H1 (cell line): ENCODE measurements around the gene NFATC1. TPM values are rescaled to one million over a fixed set of nuclear protein-coding genes. Genes with fewer than 3 reads are reported as not detected.

ENCODE experiments used
- CTCF ChIA-PET: fragments of 300-600 bp; sonication (Branson Sonifier 250); formaldehyde crosslinking; loops from one replicate; lab custom pipeline; 2021; ENCODE audit not compliant: partially characterized antibody; lab: Charles Lee
- POLR2A ChIA-PET: fragments of 300-600 bp; sonication (Branson Sonifier 250); formaldehyde crosslinking; loops from one replicate; lab custom pipeline; 2021; ENCODE audit warnings: inconsistent platforms; ENCODE audit not compliant: partially characterized antibody; lab: Charles Lee
- DNase-seq, 2 experiments: peaks; one replicate each; pipeline versions ENCODE4 v3.0.0 to v3.0.0-alpha.2; 2010 to 2022; ENCODE audit warnings: low spot score in 2 of 2, low read depth in 1 of 2, mixed read lengths in 1 of 2
- FAIRE-seq: peaks from 2 replicates; lab custom pipeline; 2011; peaks lifted over from hg19 to GRCh38; lab: Jason Lieb, UNC
- H2AFZ ChIP-seq: 2 replicates; pipeline ENCODE4 v1.8.1; 2012; ENCODE audit warnings: low read length, inconsistent platforms
- H2AK5ac ChIP-seq: 2 replicates; pipeline ENCODE4 v1.6.1; 2013; ENCODE audit warnings: low read depth, low read length
- H2BK120ac ChIP-seq: replicated peaks from 2 replicates; pipeline ENCODE3; 2013; ENCODE audit warnings: low read depth, low read length, inconsistent platforms
- H2BK12ac ChIP-seq: 2 replicates; pipeline ENCODE4 v1.6.1; 2013; ENCODE audit warnings: low read depth, low read length
- H2BK15ac ChIP-seq: 2 replicates; pipeline ENCODE4 v1.6.1; 2013; ENCODE audit warnings: low read length
- H2BK20ac ChIP-seq: 2 replicates; pipeline ENCODE4 v1.6.1; 2013; ENCODE audit warnings: low read length
- H2BK5ac ChIP-seq: 2 replicates; pipeline ENCODE4 v1.6.1; 2013; ENCODE audit warnings: low read depth, low read length
- H3K14ac ChIP-seq: 2 replicates; pipeline ENCODE4 v1.6.1; 2013; ENCODE audit warnings: inconsistent platforms; ENCODE audit not compliant: insufficient read length
- H3K18ac ChIP-seq: 2 replicates; pipeline ENCODE4 v1.6.1; 2013; ENCODE audit warnings: low read length; ENCODE audit errors: extremely low read depth
- H3K23ac ChIP-seq: 2 replicates; pipeline ENCODE4 v1.6.1; 2013; ENCODE audit warnings: inconsistent platforms; ENCODE audit not compliant: insufficient read length
- H3K23me2 ChIP-seq: 2 replicates; pipeline ENCODE4 v1.6.1; 2013; ENCODE audit warnings: low read depth, low read length
- H3K27ac ChIP-seq: 2 replicates; pipeline ENCODE4 v1.6.1; 2011; ENCODE audit warnings: low read depth, low read length, inconsistent platforms
- H3K27me3 ChIP-seq, 4 experiments: replicated peaks in 1 of 4; 1 replicate in 1 of 4; 2 replicates in 3 of 4; pipeline versions ENCODE4 v1.6.1 to v1.8.1; 2011 to 2013; ENCODE audit warnings: low read length in 3 of 4, mild to moderate bottlenecking in 3 of 4, inconsistent platforms in 2 of 4, mixed read lengths in 2 of 4, moderate library complexity in 1 of 4; ENCODE audit not compliant: control insufficient read depth in 3 of 4, insufficient read depth in 3 of 4; ENCODE audit errors: extremely low read depth in 1 of 4
- H3K36me3 ChIP-seq, 4 experiments: 2 replicates each; pipeline versions ENCODE4 v1.6.1 to v1.8.1; 2011 to 2013; ENCODE audit warnings: mild to moderate bottlenecking in 4 of 4, low read length in 3 of 4, moderate library complexity in 2 of 4, control low read depth in 1 of 4, inconsistent platforms in 1 of 4; ENCODE audit not compliant: insufficient read depth in 4 of 4, control insufficient read depth in 2 of 4
- H3K4ac ChIP-seq: replicated peaks from 2 replicates; pipeline ENCODE3; 2013; ENCODE audit warnings: low read length, low read depth, mixed read lengths, inconsistent platforms; ENCODE audit not compliant: insufficient read length
- H3K4me1 ChIP-seq, 4 experiments: replicated peaks in 1 of 4; 1 replicate in 1 of 4; 2 replicates in 3 of 4; pipeline versions ENCODE4 v1.6.1 to v1.8.1; 2011 to 2013; ENCODE audit warnings: low read length in 3 of 4, inconsistent platforms in 2 of 4, mixed read lengths in 1 of 4; ENCODE audit not compliant: insufficient read depth in 4 of 4, control insufficient read depth in 3 of 4
- H3K4me2 ChIP-seq, 2 experiments: 2 replicates each; pipeline versions ENCODE4 v1.6.1 to v1.8.1; 2011 to 2013; ENCODE audit warnings: low read depth in 2 of 2, low read length in 2 of 2, control low read depth in 1 of 2, inconsistent platforms in 1 of 2, mild to moderate bottlenecking in 1 of 2; ENCODE audit not compliant: insufficient read depth in 1 of 2
- H3K4me3 ChIP-seq, 4 experiments: fragments of 200-600, 300-600 bp in 1 of 4; sonication (generic), shearing (Covaris generic), sonication (Bioruptor Twin) in 1 of 4; 2 replicates each; pipeline versions ENCODE4 v1.5.1 to v1.8.1; 2011 to 2016; ENCODE audit warnings: low read length in 4 of 4, low read depth in 3 of 4, control low read depth in 2 of 4, inconsistent platforms in 2 of 4, mild to moderate bottlenecking in 2 of 4, mixed read lengths in 1 of 4, moderate library complexity in 1 of 4; ENCODE audit not compliant: insufficient read depth in 2 of 4; ENCODE audit errors: extremely low read depth in 1 of 4
- H3K56ac ChIP-seq: replicated peaks from 2 replicates; pipeline ENCODE3; 2013; ENCODE audit warnings: low read depth, mild to moderate bottlenecking, mixed read lengths, low read length, inconsistent platforms; ENCODE audit not compliant: insufficient read length
- H3K79me1 ChIP-seq: 2 replicates; pipeline ENCODE4 v1.6.1; 2013; ENCODE audit warnings: low read depth, low read length, control low read depth
- H3K79me2 ChIP-seq, 2 experiments: 2 replicates each; pipeline versions ENCODE4 v1.6.1 to v1.8.1; 2012 to 2013; ENCODE audit warnings: low read length in 2 of 2, mild to moderate bottlenecking in 2 of 2, inconsistent platforms in 1 of 2; ENCODE audit not compliant: insufficient read depth in 2 of 2, control insufficient read depth in 1 of 2
- H3K9ac ChIP-seq, 4 experiments: replicated peaks in 1 of 4; 1 replicate in 1 of 4; 2 replicates in 3 of 4; pipeline versions ENCODE4 v1.6.1 to v1.8.1; 2011 to 2013; ENCODE audit warnings: low read depth in 3 of 4, low read length in 3 of 4, control low read depth in 2 of 4, mild to moderate bottlenecking in 2 of 4, moderate library complexity in 2 of 4, inconsistent platforms in 1 of 4; ENCODE audit errors: extremely low read depth in 1 of 4
- H3K9me3 ChIP-seq, 2 experiments: 2 replicates each; pipeline versions ENCODE4 v1.6.1 to v1.8.1; 2012 to 2013; ENCODE audit warnings: mild to moderate bottlenecking in 2 of 2, moderate library complexity in 2 of 2, control low read depth in 1 of 2, inconsistent platforms in 1 of 2, low read depth in 1 of 2, low read length in 1 of 2, mixed read lengths in 1 of 2; ENCODE audit not compliant: insufficient read depth in 2 of 2
- H4K20me1 ChIP-seq, 2 experiments: replicated peaks in 1 of 2; 2 replicates each; pipeline versions ENCODE3 to v1.8.1; 2011 to 2013; ENCODE audit warnings: inconsistent platforms in 2 of 2, low read length in 2 of 2, mild to moderate bottlenecking in 1 of 2; ENCODE audit not compliant: insufficient read depth in 2 of 2, control insufficient read depth in 1 of 2
- H4K5ac ChIP-seq: 2 replicates; pipeline ENCODE4 v1.6.1; 2013; ENCODE audit warnings: low read length, low read depth, mixed read lengths, inconsistent platforms; ENCODE audit not compliant: insufficient read length
- H4K8ac ChIP-seq: 2 replicates; pipeline ENCODE4 v1.8.0; 2013; ENCODE audit warnings: mild to moderate bottlenecking, moderate library complexity, low read length, inconsistent platforms; ENCODE audit not compliant: insufficient read depth; ENCODE audit errors: extremely low read depth
- H4K91ac ChIP-seq: replicated peaks from 2 replicates; pipeline ENCODE3; 2013; ENCODE audit warnings: low read length, mixed read lengths, inconsistent platforms; ENCODE audit not compliant: insufficient read length
- KDM5A ChIP-seq: fragments of 200-600 bp; IDR thresholded peaks from 2 replicates; pipeline ENCODE4 v1.7.1; 2012; ENCODE audit warnings: mild to moderate bottlenecking, low read length, inconsistent platforms, mixed read lengths
- POLR2AphosphoS5 ChIP-seq: IDR thresholded peaks from 2 replicates; pipeline ENCODE4 v1.6.1; 2011; ENCODE audit warnings: low read depth, low read length
- WGBS, 2 experiments: shearing (Covaris generic) in 1 of 2; methylation state at CpG; one replicate each; pipeline versions ENCODE4 v1.1.6 to v1.1.7; 2013 to 2015; ENCODE audit warnings: low lambda C conversion rate in 2 of 2, mixed read lengths in 2 of 2, inconsistent platforms in 1 of 2, low coverage in 1 of 2, missing lambda C conversion rate in 1 of 2; ENCODE audit not compliant: insufficient replicate concordance in 2 of 2, insufficient coverage in 1 of 2, insufficient read length in 1 of 2; ENCODE audit errors: extremely low coverage in 1 of 2, missing lambda C conversion rate in 1 of 2; 5-methylcytosine and 5-hydroxymethylcytosine counted together
- polyA plus RNA-seq, 7 experiments: library from polyadenylated mRNA; depleted of rRNA in 3 of 7; stranded (reverse) in 5 of 7; unstranded in 2 of 7; fragments of >200 nt in 5 of 7; fragments of 200-250 nt in 2 of 7; gene quantifications; 1 replicate in 5 of 7; 2 replicates in 1 of 7; 4 replicates in 1 of 7; pipeline versions ENCODE4 v1.2.1 to v1.2.3, GENCODE V29; 2011 to 2013; ENCODE audit warnings: missing spikeins in 2 of 7, mixed read lengths in 2 of 7
- total RNA-seq: library from RNA; stranded (reverse); fragmentation: NEBNext Ultra II Directional; extraction: Animal tissue kit (Norgen Biotek cat#: 25700); gene quantifications from 2 replicates; pipeline ENCODE4 v1.2.1, GENCODE V29; 2021
- TF ChIP-seq, protein P1 (sequence below): IDR thresholded peaks from 2 replicates; pipeline ENCODE4 v1.6.1; 2011; ENCODE audit warnings: low read length, improper control_type of control experiment

Gene NFATC1
- total and polyA plus RNA-seq, 2 of the 8 experiments (the other 6 are each of a cell fraction or from before 2014, with no cell fraction given), result 2.0 to 6.6 TPM

GRCh38 chr18:79506191-79507075 is 110.7 kb downstream of the NFATC1 start:
- Histone ChIP-seq H3K14ac (no peak overlapping the region), H3K9ac (no peak overlapping the region), H3K4ac (no peak overlapping the region), H2AK5ac (no peak overlapping the region), H3K23ac (no peak overlapping the region), H4K20me1 (no peaks in the 10 kb centered on the region), H3K79me1 (no peaks in the 10 kb centered on the region), H3K27me3 (peaks cover 0 to 15% (median 11%) of the 10 kb centered on the region in 4 experiments; a peak in 4 of 7 replicates), H3K4me3 (no peak overlapping the region), H2BK5ac (no peak overlapping the region), H3K9me3 (peaks cover 0 to 3% of the 10 kb centered on the region in 2 experiments; a peak in 1 of 4 replicates), H3K23me2 (no peaks in the 10 kb centered on the region), H3K36me3 (no peaks in the 10 kb centered on the region), H2BK120ac (no peak overlapping the region), H3K79me2 (no peaks in the 10 kb centered on the region), H3K56ac (no peak overlapping the region), H4K91ac (no peak overlapping the region), H4K5ac (no peak overlapping the region), H3K4me1 (peaks cover 0 to 13% (median 9%) of the 10 kb centered on the region in 4 experiments; a peak in 5 of 7 replicates), H2BK12ac (no peak overlapping the region), H4K8ac (peak overlapping the region; percentile 80; the same call in 1 of the 2 replicates), H3K18ac (no peak overlapping the region), H3K27ac (no peak overlapping the region), H3K4me2 (peak overlapping the region in 1 of 2 experiments; percentile 26; a peak in 1 of 4 replicates), H2BK20ac (no peak overlapping the region), H2AFZ (no peak overlapping the region), H2BK15ac (no peak overlapping the region)
- no peak for DNase-seq
- WGBS, 2 experiments, result 82% methylated on average over 20 of the region's 20 CpGs; no CpG with 5 or more reads in 1 of the 2 experiments
- ChIA-PET CTCF (interaction anchor here (1.0 to 1.6 kb wide), 5 partner anchors 9 to 128 kb away, joined by 3 to 4 read pairs (median 3); no protein-coding TSS in a partner anchor), POLR2A (no interaction called here)
- no peak for FAIRE-seq
- TF ChIP-seq KDM5A (no peak), POLR2AphosphoS5 (no peak)
- TF ChIP-seq, protein P1, sequence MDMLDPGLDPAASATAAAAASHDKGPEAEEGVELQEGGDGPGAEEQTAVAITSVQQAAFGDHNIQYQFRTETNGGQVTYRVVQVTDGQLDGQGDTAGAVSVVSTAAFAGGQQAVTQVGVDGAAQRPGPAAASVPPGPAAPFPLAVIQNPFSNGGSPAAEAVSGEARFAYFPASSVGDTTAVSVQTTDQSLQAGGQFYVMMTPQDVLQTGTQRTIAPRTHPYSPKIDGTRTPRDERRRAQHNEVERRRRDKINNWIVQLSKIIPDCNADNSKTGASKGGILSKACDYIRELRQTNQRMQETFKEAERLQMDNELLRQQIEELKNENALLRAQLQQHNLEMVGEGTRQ, result no peak
